ENCODE measurements around the gene CENPN. TPM values are rescaled to one million over a fixed set of nuclear protein-coding genes. Genes with fewer than 3 reads are reported as not detected.

Gene CENPN
- total RNA-seq, 1 donor from 2014 or later = 7.0 TPM

DNA sequence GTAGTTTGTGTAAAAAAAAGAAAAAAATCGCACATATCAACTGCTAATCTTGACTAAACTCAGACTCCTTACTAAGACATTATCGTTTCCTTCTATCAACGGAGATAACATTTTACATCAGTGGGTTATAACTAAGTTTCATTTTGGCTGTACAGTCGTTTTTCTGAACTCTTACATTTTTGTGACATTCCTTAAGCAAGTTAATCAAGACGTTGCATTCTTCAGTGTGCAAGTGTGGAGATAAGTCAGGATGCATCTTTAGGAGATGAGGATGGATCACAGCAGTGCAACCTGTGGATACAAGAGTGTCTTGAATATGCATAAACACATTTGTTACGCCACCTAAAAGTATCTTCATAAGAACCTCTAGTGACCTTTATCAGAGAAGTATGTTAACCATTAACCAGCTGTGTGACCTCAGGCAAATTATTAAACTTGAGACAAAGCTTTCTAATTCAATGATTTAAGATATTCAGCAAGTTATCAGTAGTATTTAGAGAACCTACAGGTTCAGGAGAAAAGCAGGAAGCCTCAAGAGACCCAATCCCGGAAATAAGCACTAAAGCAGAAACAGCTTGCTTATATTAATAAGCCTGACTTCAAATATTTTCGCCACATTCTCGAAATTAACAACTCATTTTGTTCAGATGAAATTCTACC lies 9.7 kb upstream of the CENPN start:
- H3K4me3 ChIP-seq (ENCODE audit: low read depth, low read length) = no peak overlapping the region
- TF ChIP-seq, protein P1, sequence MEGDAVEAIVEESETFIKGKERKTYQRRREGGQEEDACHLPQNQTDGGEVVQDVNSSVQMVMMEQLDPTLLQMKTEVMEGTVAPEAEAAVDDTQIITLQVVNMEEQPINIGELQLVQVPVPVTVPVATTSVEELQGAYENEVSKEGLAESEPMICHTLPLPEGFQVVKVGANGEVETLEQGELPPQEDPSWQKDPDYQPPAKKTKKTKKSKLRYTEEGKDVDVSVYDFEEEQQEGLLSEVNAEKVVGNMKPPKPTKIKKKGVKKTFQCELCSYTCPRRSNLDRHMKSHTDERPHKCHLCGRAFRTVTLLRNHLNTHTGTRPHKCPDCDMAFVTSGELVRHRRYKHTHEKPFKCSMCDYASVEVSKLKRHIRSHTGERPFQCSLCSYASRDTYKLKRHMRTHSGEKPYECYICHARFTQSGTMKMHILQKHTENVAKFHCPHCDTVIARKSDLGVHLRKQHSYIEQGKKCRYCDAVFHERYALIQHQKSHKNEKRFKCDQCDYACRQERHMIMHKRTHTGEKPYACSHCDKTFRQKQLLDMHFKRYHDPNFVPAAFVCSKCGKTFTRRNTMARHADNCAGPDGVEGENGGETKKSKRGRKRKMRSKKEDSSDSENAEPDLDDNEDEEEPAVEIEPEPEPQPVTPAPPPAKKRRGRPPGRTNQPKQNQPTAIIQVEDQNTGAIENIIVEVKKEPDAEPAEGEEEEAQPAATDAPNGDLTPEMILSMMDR (IDR thresholded peaks at IDR 0.05; ENCODE audit: insufficient read depth, low read length, poor library complexity, severe bottlenecking) = no peak
- H3K27me3 ChIP-seq (ENCODE audit: control insufficient read depth, insufficient read depth, low read length) = no peaks in the 10 kb centered on the region
- H3K36me3 ChIP-seq (ENCODE audit: control insufficient read depth, insufficient read depth, low read length) = no peaks in the 10 kb centered on the region
- DNase-seq (ENCODE audit: low read depth) = no peak

DNA sequence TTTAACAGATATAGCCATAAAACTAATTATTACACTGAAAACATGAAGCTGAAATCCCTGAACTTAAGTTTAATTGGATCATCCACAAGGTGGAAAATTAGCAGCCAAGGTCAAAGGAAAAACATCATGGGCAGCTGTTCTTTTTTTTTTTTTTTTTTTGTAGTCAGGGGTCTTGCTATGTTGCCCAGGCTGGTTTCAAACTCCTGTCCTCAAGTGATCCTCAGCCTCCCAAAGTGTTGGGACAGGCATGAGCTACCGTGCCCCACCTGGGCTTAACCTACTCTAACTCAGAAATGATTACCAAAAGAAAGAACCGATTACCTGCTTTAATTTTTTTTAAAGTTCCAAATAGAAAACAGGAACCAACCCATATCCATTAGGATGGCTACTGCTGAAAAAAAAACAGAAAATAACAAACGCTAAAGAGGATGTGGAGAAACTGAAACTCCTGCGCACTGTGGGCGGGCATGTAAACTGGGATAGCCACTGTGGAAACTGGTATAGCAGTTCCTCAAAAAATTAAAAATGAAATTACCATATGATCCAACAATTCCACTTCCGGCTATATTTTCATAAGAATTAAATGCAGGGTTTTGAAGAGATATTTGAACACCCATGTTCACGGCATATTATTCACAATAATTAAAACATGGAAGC lies 8.9 kb upstream of the CENPN start:
- no peak for DNase-seq (ENCODE audit: low read depth)
- no peaks in the 10 kb centered on the region for H3K36me3 ChIP-seq (ENCODE audit: control insufficient read depth, insufficient read depth, low read length)
- H3K4me3 ChIP-seq (ENCODE audit: low read depth, low read length) = no peak overlapping the region
- no peaks in the 10 kb centered on the region for H3K27me3 ChIP-seq (ENCODE audit: control insufficient read depth, insufficient read depth, low read length)
- TF ChIP-seq, protein P1 (IDR thresholded peaks at IDR 0.05; ENCODE audit: insufficient read depth, low read length, poor library complexity, severe bottlenecking) = no peak

DNA sequence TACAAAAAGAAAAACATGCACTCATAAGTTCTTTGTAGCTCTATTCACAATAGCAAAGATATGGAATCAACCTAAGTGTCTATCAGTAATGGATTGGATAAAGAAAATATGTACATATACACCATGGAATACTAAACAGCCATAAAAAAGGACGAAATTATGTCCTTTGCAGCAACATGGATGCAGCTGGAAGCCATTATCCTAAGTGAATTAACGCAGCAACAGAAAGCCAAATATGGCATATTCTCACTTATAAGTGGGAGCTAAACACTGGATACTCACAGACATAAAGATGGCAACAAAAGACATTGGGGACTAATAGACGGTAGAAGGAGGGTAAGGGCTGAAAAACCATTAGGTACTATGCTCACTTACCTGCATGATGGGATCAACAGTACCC lies 6.1 kb upstream of the CENPN start:
- DNase-seq (ENCODE audit: low read depth) = no peak
- H3K36me3 ChIP-seq (ENCODE audit: control insufficient read depth, insufficient read depth, low read length) = no peaks in the 10 kb centered on the region
- no peak overlapping the region for H3K4me3 ChIP-seq (ENCODE audit: low read depth, low read length)
- TF ChIP-seq, protein P1 (IDR thresholded peaks at IDR 0.05; ENCODE audit: insufficient read depth, low read length, poor library complexity, severe bottlenecking) = no peak
- H3K27me3 ChIP-seq (ENCODE audit: control insufficient read depth, insufficient read depth, low read length) = no peaks in the 10 kb centered on the region

DNA sequence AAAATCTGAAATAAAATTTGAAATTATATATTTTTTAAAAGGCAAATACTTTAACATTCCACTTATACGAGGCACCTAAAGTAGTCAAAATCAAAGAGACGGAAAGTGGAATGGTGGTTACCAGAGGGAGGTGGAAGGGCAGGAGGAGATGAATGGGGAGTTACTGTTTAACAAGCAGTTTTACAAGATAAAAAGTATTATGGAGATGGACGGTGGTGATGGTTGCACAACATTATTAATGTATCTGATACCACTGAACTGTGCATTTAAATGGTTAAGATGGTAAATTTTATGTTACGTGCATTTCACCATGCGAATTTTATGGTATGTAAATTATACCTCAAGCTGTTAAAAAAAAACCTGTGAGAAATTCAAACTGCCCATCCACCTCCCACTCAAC lies 5.7 kb upstream of the CENPN start:
- no peak for DNase-seq (ENCODE audit: low read depth)
- H3K27me3 ChIP-seq (ENCODE audit: control insufficient read depth, insufficient read depth, low read length) = no peaks in the 10 kb centered on the region

DNA sequence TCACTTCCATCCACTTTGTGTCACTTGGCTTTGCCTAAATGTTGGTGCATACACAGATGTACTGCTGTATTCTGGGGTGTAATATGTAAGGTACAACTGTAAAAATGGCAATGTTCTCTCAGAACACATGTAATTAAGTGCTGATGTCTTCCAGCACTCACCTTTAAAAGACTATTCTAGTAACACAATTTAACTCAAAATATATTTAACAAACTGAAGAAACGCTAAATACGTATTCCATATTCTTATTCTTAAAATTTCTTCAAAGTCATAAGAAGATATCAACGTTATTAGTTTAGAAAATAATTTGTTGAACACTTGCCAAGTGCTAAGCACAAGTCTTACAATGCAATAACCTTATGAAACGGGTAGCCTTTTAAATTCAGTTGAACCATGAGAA lies 4.0 kb upstream of the CENPN start:
- no peak for DNase-seq (ENCODE audit: low read depth)
- no peak overlapping the region for H3K4me3 ChIP-seq (ENCODE audit: low read depth, low read length)
- H3K36me3 ChIP-seq (ENCODE audit: control insufficient read depth, insufficient read depth, low read length) = no peaks in the 10 kb centered on the region
- TF ChIP-seq, protein P1 (IDR thresholded peaks at IDR 0.05; ENCODE audit: insufficient read depth, low read length, poor library complexity, severe bottlenecking) = no peak
- H3K27me3 ChIP-seq (ENCODE audit: control insufficient read depth, insufficient read depth, low read length) = no peaks in the 10 kb centered on the region

More for the DNA sequence above, 5.7 kb upstream of the CENPN start:
- TF ChIP-seq, protein P1 (IDR thresholded peaks at IDR 0.05; ENCODE audit: insufficient read depth, low read length, poor library complexity, severe bottlenecking) = no peak
- no peak overlapping the region for H3K4me3 ChIP-seq (ENCODE audit: low read depth, low read length)
- H3K36me3 ChIP-seq (ENCODE audit: control insufficient read depth, insufficient read depth, low read length) = no peaks in the 10 kb centered on the region

Measured in kidney epithelial cell (primary cell).